SU-DHL-6 (cell line): ENCODE measurements around the gene RNFT2.

ENCODE experiments used
- EZH2phosphoT487 ChIP-seq: fragments of 200-600 bp; sonication (generic), shearing (Covaris generic); conservative IDR thresholded peaks from 2 replicates; pipeline ENCODE4 v1.6.1; 2018; ENCODE audit warnings: mild to moderate bottlenecking, antibody characterized with exemption, low read length, moderate library complexity, mixed read lengths
- TF ChIP-seq, protein P1 (sequence below): fragments of 200-600 bp; sonication (generic); IDR thresholded peaks from one replicate; pipeline ENCODE4 v1.5.1; 2017; ENCODE audit warnings: antibody characterized with exemption, mild to moderate bottlenecking, low read length, moderate library complexity; ENCODE audit not compliant: insufficient read depth, poor library complexity, severe bottlenecking

DNA sequence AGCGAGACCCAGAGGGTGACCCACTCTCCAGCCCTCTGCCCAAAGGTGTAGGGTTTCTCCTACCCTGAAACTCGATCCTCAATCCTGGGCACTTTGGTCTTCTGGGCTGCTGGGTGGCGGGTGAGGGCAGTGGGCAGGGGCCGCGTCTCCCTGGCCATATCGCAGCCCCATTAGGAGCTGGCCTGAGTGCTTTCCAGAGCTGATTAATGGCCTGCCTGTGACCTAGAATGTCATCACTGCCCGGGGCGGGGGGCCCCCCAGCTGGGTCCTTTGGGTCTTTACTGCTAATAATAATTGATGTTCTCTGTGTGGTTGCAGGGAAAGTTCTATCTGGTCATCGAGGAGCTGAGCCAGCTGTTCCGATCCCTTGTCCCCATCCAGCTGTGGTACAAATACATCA lies 95.4 kb downstream of the RNFT2 start:
- TF ChIP-seq, protein P1, sequence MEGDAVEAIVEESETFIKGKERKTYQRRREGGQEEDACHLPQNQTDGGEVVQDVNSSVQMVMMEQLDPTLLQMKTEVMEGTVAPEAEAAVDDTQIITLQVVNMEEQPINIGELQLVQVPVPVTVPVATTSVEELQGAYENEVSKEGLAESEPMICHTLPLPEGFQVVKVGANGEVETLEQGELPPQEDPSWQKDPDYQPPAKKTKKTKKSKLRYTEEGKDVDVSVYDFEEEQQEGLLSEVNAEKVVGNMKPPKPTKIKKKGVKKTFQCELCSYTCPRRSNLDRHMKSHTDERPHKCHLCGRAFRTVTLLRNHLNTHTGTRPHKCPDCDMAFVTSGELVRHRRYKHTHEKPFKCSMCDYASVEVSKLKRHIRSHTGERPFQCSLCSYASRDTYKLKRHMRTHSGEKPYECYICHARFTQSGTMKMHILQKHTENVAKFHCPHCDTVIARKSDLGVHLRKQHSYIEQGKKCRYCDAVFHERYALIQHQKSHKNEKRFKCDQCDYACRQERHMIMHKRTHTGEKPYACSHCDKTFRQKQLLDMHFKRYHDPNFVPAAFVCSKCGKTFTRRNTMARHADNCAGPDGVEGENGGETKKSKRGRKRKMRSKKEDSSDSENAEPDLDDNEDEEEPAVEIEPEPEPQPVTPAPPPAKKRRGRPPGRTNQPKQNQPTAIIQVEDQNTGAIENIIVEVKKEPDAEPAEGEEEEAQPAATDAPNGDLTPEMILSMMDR = no peak
- no peak for TF ChIP-seq EZH2phosphoT487
